G401 (cell line): Measurements from ENCODE around the gene ALDOB. TPM values are rescaled to one million over a fixed set of nuclear protein-coding genes. Genes with fewer than 3 reads are reported as not detected.
A peak's percentile ranks its signal among the peaks of the same experiment; 100 is the strongest.

Experiments used
- DNase-seq: peaks from one replicate; pipeline ENCODE4 v3.0.0-alpha.2; 2015; ENCODE audit warnings: low spot score
- in situ Hi-C: cut with HindIII; loops from 2 replicates; pipeline ENCODE4 v1.10.0; 2016; ENCODE audit warnings: low sequenced_read_pairs, mixed read lengths
- total RNA-seq: library from RNA; depleted of rRNA; stranded (reverse); fragments of >200 nt; shearing (Covaris generic); gene quantifications from 2 replicates; pipeline ENCODE4 v1.2.3, GENCODE V29; 2014; rRNA removed

The ALDOB gene
- total RNA-seq: not detected in 2 replicates

DNA sequence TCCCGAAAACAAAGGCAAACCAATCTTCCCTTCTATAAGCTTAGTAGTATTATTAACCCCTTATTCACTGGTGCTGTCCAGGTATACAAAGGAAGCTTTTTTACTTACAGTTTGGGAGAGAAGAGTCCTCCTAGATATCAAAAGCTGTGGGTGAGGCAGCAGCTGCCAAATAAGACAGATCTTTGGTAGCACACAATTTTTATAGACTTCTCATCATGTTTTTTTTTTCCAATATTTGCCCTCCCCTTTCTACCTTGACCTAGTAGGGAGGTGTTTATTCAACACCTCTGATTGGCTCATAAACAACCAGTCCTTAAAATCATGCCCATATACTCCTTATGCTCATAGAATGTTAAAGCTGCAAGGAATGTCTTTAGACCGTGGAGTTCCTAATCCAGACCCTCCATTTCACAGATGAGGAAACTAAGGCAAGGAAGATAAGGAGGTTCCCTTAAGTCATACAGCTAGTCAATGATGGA, at the start of gene ALDOB:
Gene ALDOB, minus strand, starts transcription at position 174 of the 479 bp plus-strand sequence. CDS start 4,887 bp downstream, outside the sequence.
- in situ Hi-C loops: no loop called here

DNA sequence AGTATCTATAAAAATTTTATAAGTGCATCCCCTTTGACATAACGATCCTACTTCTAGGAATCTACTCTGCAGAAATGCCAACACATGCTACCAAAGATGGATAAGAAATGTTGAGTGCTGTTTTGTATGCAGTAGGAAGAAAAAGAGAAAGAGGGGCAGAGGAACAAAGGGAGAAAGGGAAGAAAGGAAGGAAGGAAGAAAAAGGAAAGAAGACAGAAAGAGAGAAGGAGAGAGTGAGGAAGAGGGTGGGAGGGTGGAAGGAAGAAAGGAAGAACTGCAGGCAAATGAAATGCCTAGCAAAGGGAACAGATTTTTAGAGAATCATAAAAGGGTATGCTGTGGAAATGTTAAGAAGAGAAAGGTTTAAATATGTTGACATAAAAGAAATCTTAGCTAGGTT, 48.5 kb upstream of the ALDOB start:
- in situ Hi-C loops: no loop called here
- DNase-seq: no peak

More for the DNA sequence above, at the start of gene ALDOB:
- no peak for DNase-seq

DNA sequence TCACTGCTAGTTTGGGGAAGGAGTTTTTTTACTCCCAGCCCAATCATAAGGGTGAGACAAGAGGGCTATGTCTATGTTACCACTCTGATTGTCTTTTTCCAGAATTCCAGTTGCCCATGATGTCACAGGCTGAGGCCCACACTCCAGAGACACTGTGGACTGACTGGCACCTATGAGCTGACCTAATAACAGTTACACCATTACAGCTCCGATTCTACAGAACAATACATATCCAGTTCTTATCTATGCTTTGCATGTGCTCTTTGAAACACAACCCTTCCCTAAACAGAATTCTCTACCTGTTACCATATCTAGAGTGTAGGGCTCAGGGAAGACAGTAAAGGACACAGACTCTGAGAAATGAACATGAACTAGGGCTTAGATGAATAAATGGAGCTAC, 45.7 kb upstream of the ALDOB start:
- no peak for DNase-seq
- in situ Hi-C loops: no loop called here

DNA sequence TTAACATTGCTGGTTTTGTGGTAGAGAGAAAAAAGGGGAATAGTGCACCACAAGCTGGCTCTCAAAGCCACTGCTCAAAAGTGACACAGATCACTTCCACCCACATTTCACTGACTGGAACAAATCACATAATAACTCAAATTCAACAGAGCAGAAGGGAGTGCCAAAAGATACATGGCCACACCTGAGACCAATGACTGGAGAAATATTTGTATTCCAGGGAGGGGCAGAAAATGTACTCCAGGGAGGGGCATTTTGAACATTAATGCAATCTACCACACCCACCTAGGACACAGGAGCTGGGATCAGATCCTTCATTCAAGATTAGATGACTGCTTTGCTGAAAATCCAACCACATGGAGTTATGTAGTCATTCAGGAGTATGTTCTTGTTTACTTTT, 44.8 kb upstream of the ALDOB start:
- DNase-seq: peak; percentile 25
- in situ Hi-C loops: no loop called here

DNA sequence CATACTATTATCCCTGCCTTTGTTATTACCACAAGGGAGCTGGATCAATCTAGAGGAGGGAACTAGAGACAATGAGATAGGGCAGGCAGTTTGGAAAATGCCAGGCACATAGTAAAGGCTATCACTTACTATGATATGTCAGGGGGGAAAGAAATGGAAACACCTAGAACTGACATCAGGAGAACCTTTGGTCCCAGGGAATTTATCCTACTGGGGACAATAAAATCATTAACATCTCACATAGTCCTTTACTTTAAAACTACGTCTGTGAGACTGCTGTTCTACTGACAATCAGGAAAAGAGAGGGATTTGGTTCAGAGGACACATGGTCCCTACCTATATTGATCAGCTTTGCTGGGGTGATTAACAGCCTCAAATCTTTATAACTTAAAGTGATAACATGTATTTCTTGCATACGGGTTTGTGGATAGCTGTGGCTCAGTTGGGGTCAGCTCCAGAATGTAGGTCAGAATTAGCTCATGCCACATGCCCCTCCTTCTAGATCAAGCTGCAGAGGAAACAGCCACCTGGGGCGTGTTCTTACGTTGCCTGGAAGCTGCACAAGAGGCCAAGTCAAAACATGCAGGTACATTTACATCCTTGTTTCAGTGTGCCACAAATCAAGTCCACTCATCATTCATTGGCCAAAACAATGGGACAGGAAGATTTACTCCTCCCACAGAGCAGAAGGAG, 43.9 kb upstream of the ALDOB start:
- peak; percentile 96 for DNase-seq
- in situ Hi-C loops: no loop called here

DNA sequence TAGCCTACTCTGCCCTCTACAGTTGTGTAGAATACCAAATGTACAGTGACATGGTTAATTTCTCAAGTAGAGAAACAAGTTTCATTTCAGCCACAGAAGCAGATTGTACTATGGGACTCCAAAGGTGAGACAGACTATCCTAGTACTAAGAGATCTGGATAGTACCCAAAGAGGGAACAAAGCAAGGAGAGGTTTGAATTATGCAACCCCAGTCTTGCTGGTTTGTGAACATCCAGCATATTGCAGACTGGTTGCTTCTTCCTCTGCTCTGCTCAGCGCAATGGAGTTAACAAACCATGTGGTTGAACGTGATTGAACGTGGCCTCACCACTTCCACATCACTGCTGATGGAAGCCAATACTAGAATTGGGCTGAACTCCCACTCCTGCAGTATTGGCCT, 43.3 kb upstream of the ALDOB start:
- in situ Hi-C loops: no loop called here
- DNase-seq: peak; percentile 65

DNA sequence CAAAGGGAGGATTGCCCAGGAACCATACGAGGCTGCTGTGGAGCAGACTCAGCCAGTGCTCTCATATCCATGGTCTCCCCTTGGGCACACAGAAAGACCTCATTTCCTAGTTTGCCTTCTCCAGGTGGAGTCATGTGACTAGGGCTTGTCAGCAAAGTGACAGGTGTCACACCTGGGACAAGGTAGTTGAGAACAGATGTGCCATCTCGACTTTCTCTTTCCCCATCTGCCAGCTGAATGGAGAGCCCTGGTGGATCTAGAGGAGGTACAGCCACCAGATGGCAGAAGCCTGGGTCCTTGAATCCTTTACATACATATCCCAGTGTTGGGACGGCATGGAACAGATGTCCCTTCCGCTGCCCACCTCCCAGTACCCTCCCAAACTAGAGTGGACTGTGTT, 42.9 kb upstream of the ALDOB start:
- in situ Hi-C loops: no loop called here
- peak; percentile 34 for DNase-seq

DNA sequence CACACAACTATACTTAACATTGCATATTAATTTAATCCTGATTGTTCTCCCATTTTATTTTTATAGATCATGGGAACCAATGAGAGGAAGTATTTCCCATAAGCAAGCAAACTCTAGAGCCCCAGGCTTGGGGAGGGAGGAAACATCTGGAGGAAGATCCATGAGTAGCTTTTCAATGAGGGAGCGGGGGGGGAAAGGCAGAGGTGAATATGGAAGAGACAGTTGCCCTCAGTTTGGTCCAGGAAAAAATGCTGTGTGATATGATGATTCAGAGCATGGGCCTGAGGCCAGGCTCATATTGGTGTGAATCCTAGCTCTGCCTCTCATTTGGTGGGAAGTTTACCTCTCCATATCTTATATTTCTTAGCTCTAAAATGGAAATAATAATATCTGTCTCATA, 42.2 kb upstream of the ALDOB start:
- DNase-seq: peak; percentile 43
- in situ Hi-C loops: no loop called here

DNA sequence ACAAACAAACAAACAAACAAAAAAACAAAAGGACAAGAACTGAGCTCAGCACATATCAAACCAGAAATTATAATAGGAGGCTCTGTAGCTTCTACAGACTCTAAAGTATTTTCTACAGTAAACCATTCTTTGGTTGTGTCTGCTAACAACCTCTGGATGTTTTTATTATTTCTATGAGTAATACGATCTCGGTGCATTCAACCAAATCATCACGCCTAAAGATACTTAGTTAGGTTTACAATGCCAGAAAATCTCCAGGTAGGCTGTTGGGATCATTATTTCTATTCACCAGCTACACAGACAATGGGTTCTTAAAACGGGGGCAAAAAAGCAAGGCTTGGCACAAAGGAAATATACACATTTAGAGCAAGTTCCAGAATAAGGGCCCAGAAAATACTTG, 41.6 kb upstream of the ALDOB start:
- DNase-seq: no peak
- in situ Hi-C loops: no loop called here

DNA sequence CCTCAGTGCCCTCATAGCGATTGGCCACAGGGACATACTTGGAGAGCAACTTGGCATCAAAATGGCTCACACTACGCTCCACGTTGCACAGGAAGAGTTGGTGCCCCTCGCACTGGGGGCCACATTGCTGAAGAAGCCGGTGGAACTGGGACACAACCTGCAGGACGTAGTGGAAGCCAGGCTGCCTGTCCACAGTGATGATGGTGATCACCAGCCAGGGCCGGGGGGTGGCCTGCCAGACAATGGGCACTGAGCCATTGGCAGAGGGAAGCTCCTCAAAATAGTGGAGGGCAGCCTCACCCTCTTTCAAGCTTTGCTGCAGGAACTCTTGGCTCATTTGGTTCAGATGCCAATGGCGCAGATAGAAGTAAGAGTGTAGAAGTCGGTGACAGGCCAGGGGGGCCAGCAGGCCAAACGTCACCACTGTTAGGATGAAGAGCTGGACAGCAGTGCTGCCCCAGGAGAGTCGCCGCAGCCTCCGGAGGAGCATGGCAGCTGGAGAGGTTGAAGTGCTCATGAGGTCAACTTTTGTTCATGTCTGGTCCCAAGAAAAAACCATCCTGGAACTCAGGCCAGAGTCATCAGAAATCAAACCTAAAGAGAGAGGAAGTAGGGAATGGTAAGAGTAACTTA, 41.1 kb upstream of the ALDOB start:
- peak; percentile 55 for DNase-seq
- in situ Hi-C loops: no loop called here

DNA sequence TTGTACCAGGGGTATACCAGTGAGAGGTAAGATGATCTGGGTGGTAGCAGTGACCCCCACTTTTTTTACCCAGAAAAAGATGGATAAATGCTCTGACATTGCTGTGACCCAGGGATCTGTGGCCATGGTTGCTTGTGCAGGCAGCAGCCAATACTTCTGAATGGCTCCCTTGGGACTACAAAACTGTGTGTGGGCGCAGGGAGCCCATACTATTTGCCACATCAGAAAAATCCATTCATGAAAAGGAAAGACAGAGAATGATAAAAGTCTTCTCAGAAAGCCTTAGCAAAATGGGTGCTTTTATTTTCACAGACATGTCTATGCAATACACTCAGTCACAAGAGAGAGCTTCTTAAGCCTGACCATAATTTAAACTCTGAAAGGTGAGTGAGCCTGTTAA, 37.3 kb upstream of the ALDOB start:
- no peak for DNase-seq
- in situ Hi-C loops: no loop called here

DNA sequence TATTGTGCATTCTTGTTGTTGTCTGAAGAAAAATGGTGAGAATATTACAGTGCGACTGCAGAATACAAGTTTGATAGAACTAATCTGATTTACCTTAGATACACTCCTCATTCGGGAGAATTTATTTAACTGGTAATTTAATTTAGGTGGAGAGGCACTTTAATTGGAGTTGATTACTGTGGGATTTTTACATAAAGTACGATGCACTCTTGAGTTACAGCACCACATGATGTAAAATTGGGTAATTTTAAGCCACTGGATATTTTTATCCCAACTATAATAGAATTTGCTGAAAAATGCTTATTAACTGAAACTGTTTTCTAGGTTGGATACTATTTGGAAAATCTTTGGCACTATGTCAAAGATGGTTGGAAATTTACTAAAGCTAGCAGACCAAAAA, 35.4 kb upstream of the ALDOB start:
- in situ Hi-C loops: no loop called here
- no peak for DNase-seq

DNA sequence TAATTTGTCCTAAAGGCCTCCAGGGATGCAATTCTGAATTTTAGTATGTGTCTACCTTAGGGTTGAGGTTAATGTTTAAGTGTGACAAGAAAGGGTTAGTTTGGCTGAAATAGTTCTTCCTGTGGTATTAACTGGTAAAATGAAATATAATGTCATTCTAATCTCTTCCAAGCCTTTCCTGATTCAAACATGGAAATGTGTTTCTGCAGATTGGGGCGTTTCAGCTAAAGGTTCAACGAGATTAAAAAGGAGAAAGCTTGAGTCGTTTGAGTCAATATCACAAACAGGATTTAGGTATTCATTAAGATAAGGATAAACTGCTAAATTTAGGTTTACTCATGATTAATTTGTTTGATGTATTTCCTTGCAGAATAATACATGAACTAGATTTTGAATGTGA, 34.4 kb upstream of the ALDOB start:
- no peak for DNase-seq
- in situ Hi-C loops: no loop called here

DNA sequence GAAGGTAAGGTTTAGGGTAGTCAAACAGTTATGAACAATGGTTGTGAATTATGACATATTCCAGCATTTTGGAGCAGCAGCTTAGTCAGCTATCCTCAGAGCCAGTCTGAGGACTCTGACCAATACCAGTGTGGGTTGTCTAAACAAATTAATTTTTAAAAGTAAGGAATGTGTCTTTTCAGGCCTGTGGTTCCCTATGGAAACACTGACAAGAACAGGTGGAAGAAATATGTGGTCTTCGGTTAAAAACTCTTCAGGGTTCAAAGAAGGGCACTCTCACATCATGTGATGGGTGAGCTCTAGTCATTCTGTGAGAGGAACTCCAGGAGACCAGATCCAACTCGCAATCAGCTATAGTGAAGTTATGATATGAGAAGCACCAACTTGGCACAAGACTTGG, 33.5 kb upstream of the ALDOB start:
- in situ Hi-C loops: no loop called here
- DNase-seq: no peak

DNA sequence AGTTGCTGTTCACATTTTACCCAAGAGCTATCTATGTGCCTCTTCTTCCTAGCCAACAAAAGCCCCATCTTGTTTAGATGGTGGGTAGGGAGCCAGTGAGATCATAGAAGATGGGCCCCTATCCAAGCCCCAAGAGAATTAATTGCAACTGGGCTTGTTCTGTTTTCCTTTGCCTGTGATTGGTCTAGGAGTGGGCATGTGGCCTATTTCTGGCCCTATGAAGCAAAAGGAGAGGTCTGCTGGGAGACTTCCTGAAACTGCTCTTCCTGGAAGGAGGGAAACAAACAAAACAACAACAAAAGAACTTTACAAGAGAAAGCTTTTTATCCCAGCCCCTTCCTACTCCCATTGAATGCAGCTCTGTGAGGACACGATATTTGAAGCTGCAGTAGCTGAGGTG, 32.5 kb upstream of the ALDOB start:
- DNase-seq: no peak
- in situ Hi-C loops: no loop called here

DNA sequence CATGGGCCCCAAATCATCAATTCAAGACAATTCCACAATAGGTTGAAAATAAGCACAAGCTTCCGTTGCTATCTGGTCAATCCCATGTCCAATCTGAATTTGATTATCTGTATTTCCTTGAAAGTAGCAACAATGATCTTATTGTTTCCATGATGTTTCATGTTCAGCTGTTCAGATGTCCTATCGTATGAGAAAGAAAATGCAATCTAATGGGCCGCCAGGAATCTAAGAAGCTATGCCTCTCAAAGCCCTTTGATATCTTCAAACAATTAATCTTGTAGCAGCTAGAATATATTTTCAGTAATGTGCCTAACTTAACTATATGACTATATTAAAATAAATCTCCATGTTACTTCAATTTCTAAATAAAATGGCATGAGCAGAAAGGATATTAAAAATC, 32.1 kb upstream of the ALDOB start:
- DNase-seq: no peak
- in situ Hi-C loops: no loop called here

DNA sequence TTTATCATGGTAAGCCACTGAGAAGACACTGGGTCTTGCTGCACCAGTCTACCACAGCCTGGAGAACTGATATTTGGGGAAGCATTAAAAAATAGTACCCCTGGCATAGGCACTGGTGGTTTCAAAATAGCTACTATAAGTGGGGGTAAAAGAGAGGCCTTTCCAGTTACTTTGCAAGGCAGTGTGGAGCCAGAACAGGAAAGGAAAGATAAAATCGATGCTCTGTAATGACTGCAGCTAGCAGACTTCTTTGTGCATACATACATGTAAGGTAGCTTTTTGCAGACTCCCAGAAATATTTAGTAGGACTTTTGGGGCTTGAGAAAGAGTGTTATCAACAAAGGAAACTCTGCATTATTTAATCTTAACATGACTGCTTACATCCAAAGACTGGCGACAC, 31.3 kb upstream of the ALDOB start:
- DNase-seq: no peak
- in situ Hi-C loops: no loop called here

DNA sequence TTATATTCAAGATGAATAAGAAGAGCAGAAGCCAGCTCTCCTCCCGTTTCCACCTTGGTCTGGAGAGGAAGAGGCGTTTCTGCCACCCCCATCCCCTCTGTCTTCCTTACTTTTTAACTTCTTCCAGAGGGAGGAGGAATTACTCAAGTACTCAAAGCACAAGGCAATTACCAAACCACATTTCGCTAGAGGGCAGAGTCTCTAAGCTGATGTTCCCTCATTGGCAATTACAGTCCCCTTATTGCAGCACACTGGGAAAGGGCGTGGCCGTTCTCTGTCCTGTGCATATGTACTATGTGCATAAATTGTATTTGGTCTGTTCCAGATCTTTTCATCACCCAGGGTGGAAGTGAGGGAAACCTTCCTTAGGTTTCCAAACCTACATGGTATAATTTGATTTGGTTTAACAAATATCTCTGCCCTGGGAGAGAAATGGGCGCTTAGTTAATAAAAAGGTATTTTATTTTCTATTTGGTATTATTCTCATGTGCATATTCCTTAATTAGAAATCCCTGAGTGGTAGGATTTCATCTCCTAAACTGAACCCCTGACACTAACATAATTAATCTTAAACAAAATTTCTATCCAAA, 29.8 kb upstream of the ALDOB start:
- peak; percentile 62 for DNase-seq

DNA sequence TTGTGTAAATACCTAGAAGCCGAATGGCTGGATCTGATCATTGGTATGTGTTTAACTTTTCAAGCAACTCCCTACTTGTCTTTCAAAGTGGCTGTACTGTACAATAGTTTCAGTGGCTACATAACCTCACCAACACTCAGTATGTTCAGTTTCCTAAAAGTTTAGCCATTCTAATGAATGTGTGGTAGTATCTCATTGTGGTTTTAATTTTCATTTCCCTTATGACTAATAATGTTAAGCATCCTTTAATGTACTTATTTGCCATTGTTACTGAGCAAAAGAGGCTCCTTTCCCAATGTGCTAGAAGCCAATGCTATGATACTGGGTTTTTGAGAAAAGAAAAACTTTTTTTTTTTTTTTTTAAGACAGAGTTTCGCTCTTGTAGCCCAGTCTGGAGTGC, 27.8 kb upstream of the ALDOB start:
- in situ Hi-C loops: no loop called here
- no peak for DNase-seq

More for the DNA sequence above, 29.8 kb upstream of the ALDOB start:
- in situ Hi-C loops: no loop called here

DNA sequence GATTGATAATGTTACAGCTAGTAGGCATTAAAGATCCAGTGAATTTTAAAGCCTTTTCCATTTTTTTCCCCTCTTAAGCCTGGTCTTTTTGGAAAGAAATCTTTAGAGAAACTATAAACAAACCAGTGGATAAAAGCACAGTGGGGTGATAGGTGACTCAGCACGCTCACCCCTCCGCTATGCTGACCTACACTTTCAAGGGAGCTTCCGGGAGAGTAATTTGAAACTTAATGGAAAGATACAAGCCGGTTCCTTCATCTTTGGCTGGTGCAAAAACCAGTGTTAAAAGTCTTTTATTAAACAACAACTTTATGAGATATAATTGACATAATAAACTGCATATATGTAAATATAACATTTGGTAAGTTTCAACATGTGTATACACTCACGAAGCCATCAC, 27.0 kb upstream of the ALDOB start:
- DNase-seq: no peak
- in situ Hi-C loops: no loop called here

DNA sequence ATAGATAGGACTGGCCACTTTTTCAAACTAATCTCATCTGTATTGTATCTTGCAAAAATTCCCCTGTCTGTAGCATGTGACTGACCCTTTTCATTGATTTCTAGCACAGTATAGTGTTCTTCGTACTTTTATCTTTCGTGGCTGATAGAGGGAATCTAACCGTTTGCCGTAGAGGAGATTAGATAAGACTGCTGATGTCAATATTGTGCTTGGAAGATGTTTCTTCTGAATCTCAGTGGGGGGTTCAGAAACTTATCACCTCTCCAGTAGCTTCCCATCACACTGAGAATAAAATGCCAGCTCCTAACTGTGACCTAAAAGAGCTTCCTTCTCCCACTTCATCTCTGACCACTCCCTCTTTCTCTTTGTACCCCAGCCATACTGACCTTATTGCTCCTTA, 25.4 kb upstream of the ALDOB start:
- DNase-seq: no peak
- in situ Hi-C loops: no loop called here
